ENCODE measurements around the gene DHX36.

DHX36 gene

DNA sequence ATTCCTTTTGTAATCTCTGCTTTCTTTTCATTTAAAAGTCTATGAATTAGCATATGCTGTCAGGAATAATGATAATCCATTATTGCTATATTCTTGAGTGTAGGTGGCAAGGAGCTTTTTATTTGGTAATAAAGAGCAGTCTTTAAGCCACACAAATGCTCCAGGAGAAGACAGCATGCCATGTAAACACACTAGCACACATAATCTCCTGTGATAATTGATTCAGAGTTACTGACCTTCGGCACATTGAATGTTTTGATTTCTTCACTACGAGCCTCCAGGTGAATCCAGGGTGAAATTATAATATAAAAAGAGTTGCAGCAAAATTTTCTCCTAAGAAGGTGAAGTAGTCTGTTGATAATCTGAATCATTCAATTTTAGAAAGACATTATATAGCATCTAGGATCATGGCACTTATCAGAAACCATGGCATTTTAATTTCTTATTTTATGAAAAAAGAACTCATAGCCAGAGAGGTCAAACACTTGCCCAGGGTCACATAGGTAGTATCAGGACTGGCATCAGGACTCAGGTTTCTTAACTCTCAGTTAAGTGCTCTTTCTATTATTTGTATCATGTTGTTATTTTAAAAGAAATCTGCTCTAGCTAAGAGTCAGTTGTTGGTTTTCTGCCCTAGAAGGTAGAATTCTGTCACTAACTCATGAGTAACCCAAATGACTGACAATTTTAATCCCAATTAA lies 21.3 kb upstream of the DHX36 start:
- no CpG with 5 or more reads among the region's 2 CpGs for WGBS (ENCODE audit: insufficient coverage)
- POLR2A ChIA-PET: no interaction called here
- no peaks in the 10 kb centered on the region for H3K27me3 ChIP-seq (replicated peaks in 2 of 5; ENCODE audit: control insufficient read depth in 4 of 5, insufficient read depth in 5 of 5, low read length in 4 of 5)
- peaks cover 0 to 1% (median 0%) of the 10 kb centered on the region in 5 experiments for H3K9me3 ChIP-seq (ENCODE audit: control extremely low read depth in 1 of 5, control insufficient read depth in 4 of 5, insufficient read depth in 2 of 5, low read depth in 1 of 5, low read length in 4 of 5)
- no peaks in the 10 kb centered on the region for H3K4me1 ChIP-seq (ENCODE audit: control extremely low read depth in 1 of 4, control insufficient read depth in 4 of 4, insufficient read depth in 4 of 4, low read length in 3 of 4)
- CTCF ChIA-PET: no interaction called here
- no peak overlapping the region for H3K4me3 ChIP-seq (ENCODE audit: control insufficient read depth in 1 of 7, extremely low read depth in 1 of 7, insufficient read depth in 4 of 7, low read depth in 2 of 7, low read length in 6 of 7)
- DNase-seq: no peak
- no peak overlapping the region for H3K27ac ChIP-seq (ENCODE audit: insufficient read depth in 1 of 2, low read depth in 1 of 2, low read length in 2 of 2, poor library complexity in 1 of 2, severe bottlenecking in 2 of 2)
- no peaks in the 10 kb centered on the region for H3K36me3 ChIP-seq (ENCODE audit: control insufficient read depth in 4 of 4, insufficient read depth in 4 of 4, low read length in 3 of 4)

DNA sequence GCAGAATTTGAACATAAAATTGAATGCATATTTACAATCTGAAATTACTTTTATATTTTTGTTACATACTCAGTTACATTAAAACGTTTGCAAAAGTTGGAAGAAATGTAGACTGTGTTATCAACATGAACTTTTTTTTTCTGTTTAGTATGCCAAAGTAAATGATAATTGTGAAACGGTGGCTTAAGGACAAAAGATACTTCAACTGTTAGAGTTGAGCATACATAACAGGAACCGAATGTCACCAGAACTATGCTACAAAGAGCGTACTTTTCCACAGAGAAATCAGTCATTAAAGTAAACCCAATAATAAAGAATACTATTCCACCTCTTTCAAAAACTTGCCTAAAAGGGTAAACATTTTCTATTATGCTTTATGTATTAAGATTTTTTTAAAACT lies 14.3 kb upstream of the DHX36 start:
- ChIA-PET POLR2A (no interaction called here), CTCF (no interaction called here)
- no peak overlapping the region for H3K27ac ChIP-seq (ENCODE audit: insufficient read depth in 1 of 2, low read depth in 1 of 2, low read length in 2 of 2, poor library complexity in 1 of 2, severe bottlenecking in 2 of 2)
- H3K4me1 ChIP-seq (ENCODE audit: control extremely low read depth in 1 of 4, control insufficient read depth in 4 of 4, insufficient read depth in 4 of 4, low read length in 3 of 4): no peaks in the 10 kb centered on the region
- no peak overlapping the region for H3K4me3 ChIP-seq (ENCODE audit: control insufficient read depth in 1 of 7, extremely low read depth in 1 of 7, insufficient read depth in 4 of 7, low read depth in 2 of 7, low read length in 6 of 7)
- no CpG with 5 or more reads among the region's 4 CpGs for WGBS (ENCODE audit: insufficient coverage)
- no peaks in the 10 kb centered on the region for H3K27me3 ChIP-seq (replicated peaks in 2 of 5; ENCODE audit: control insufficient read depth in 4 of 5, insufficient read depth in 5 of 5, low read length in 4 of 5)
- no peaks in the 10 kb centered on the region for H3K9me3 ChIP-seq (ENCODE audit: control extremely low read depth in 1 of 5, control insufficient read depth in 4 of 5, insufficient read depth in 2 of 5, low read depth in 1 of 5, low read length in 4 of 5)
- no peaks in the 10 kb centered on the region for H3K36me3 ChIP-seq (ENCODE audit: control insufficient read depth in 4 of 4, insufficient read depth in 4 of 4, low read length in 3 of 4)
- DNase-seq: no peak

DNA sequence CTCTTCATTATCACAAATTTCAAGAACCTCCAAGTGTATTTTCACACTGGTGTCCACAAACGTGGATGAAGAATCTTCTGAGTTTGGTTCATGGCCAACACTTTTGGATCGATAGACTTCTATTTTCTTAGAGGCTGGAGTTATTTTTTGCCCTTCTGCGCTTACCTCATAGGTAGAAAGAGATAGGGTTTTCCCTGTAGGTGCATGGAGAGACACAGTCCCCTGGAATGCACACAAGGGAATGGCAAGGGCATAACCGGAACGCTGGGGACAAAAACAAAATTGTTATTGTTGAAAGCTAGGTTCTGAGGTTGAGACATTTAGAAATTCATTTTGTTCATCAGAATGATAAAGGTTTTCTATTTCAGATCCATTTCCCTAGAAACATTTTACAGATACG lies 13.7 kb upstream of the DHX36 start:
- no peak for DNase-seq
- Histone ChIP-seq H3K27me3 (replicated peaks in 2 of 5; ENCODE audit: control insufficient read depth in 4 of 5, insufficient read depth in 5 of 5, low read length in 4 of 5) (no peaks in the 10 kb centered on the region), H3K27ac (ENCODE audit: insufficient read depth in 1 of 2, low read depth in 1 of 2, low read length in 2 of 2, poor library complexity in 1 of 2, severe bottlenecking in 2 of 2) (no peak overlapping the region), H3K4me3 (ENCODE audit: control insufficient read depth in 1 of 7, extremely low read depth in 1 of 7, insufficient read depth in 4 of 7, low read depth in 2 of 7, low read length in 6 of 7) (no peak overlapping the region), H3K4me1 (ENCODE audit: control extremely low read depth in 1 of 4, control insufficient read depth in 4 of 4, insufficient read depth in 4 of 4, low read length in 3 of 4) (no peaks in the 10 kb centered on the region), H3K9me3 (ENCODE audit: control extremely low read depth in 1 of 5, control insufficient read depth in 4 of 5, insufficient read depth in 2 of 5, low read depth in 1 of 5, low read length in 4 of 5) (no peaks in the 10 kb centered on the region), H3K36me3 (ENCODE audit: control insufficient read depth in 4 of 4, insufficient read depth in 4 of 4, low read length in 3 of 4) (no peaks in the 10 kb centered on the region)
- 100% methylated on average over 3 of the region's 6 CpGs for WGBS (ENCODE audit: insufficient coverage)
- CTCF ChIA-PET: no interaction called here
- POLR2A ChIA-PET: no interaction called here

- no peak overlapping the region for H3K4me3 ChIP-seq (ENCODE audit: control insufficient read depth in 1 of 7, extremely low read depth in 1 of 7, insufficient read depth in 4 of 7, low read depth in 2 of 7, low read length in 6 of 7)
- H3K27me3 ChIP-seq (replicated peaks in 2 of 5; ENCODE audit: control insufficient read depth in 4 of 5, insufficient read depth in 5 of 5, low read length in 4 of 5): no peaks in the 10 kb centered on the region
- ChIA-PET CTCF (interaction anchor here (1.1 to 1.5 kb wide), 2 partner anchors 10 to 986 kb away, joined by 3 to 6 read pairs; no protein-coding TSS in a partner anchor), POLR2A (no interaction called here)
- no peaks in the 10 kb centered on the region for H3K4me1 ChIP-seq (ENCODE audit: control extremely low read depth in 1 of 4, control insufficient read depth in 4 of 4, insufficient read depth in 4 of 4, low read length in 3 of 4)
- no peaks in the 10 kb centered on the region for H3K9me3 ChIP-seq (ENCODE audit: control extremely low read depth in 1 of 5, control insufficient read depth in 4 of 5, insufficient read depth in 2 of 5, low read depth in 1 of 5, low read length in 4 of 5)
- H3K36me3 ChIP-seq (ENCODE audit: control insufficient read depth in 4 of 4, insufficient read depth in 4 of 4, low read length in 3 of 4): no peaks in the 10 kb centered on the region
- no peak overlapping the region for H3K27ac ChIP-seq (ENCODE audit: insufficient read depth in 1 of 2, low read depth in 1 of 2, low read length in 2 of 2, poor library complexity in 1 of 2, severe bottlenecking in 2 of 2)
- no CpG with 5 or more reads among the region's 3 CpGs for WGBS (ENCODE audit: insufficient coverage)
- DNase-seq: peak; percentile 38 to 58 (median 45)
These were observed 10.7 kb upstream of the DHX36 start for GRCh38 chr3:154334973-154335420.

- H3K27ac ChIP-seq (ENCODE audit: insufficient read depth in 1 of 2, low read depth in 1 of 2, low read length in 2 of 2, poor library complexity in 1 of 2, severe bottlenecking in 2 of 2): no peak overlapping the region
- H3K9me3 ChIP-seq (ENCODE audit: control extremely low read depth in 1 of 5, control insufficient read depth in 4 of 5, insufficient read depth in 2 of 5, low read depth in 1 of 5, low read length in 4 of 5): no peaks in the 10 kb centered on the region
- ChIA-PET CTCF (no interaction called here), POLR2A (no interaction called here)
- no peaks in the 10 kb centered on the region for H3K27me3 ChIP-seq (replicated peaks in 2 of 5; ENCODE audit: control insufficient read depth in 4 of 5, insufficient read depth in 5 of 5, low read length in 4 of 5)
- H3K36me3 ChIP-seq (ENCODE audit: control insufficient read depth in 4 of 4, insufficient read depth in 4 of 4, low read length in 3 of 4): no peaks in the 10 kb centered on the region
- DNase-seq: no peak
- no peak overlapping the region for H3K4me3 ChIP-seq (ENCODE audit: control insufficient read depth in 1 of 7, extremely low read depth in 1 of 7, insufficient read depth in 4 of 7, low read depth in 2 of 7, low read length in 6 of 7)
- H3K4me1 ChIP-seq (ENCODE audit: control extremely low read depth in 1 of 4, control insufficient read depth in 4 of 4, insufficient read depth in 4 of 4, low read length in 3 of 4): peaks cover 0 to 10% (median 2%) of the 10 kb centered on the region in 4 experiments
These were observed 3.6 kb upstream of the DHX36 start for GRCh38 chr3:154327871-154328270.

DNA sequence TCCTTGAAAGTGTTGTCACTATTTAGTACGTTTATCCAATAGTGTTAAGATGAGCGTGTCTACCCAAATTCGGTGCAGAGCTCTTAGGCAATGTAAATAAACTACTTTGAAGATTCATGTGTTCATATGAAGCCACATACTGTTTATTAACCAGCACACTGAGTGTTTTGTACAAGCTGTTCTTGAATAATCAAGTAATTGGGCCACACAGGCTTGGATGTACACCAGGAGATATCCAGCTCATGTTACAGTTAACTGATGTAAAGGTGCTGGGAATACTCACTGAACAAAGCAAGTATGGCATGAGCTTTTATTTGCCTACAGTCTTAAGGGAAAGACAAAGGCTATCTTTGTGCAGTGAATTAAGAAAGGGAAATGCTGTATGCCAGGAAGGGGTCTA lies 632 bp upstream of the DHX36 start:
- 60% methylated on average over 1 of the region's 3 CpGs for WGBS (ENCODE audit: insufficient coverage)
- ChIA-PET CTCF (interaction anchor here (0.9 to 1.4 kb wide), 2 partner anchors 10 to 12 kb away, joined by 3 to 6 read pairs; no protein-coding TSS in a partner anchor), POLR2A (no interaction called here)

DNA sequence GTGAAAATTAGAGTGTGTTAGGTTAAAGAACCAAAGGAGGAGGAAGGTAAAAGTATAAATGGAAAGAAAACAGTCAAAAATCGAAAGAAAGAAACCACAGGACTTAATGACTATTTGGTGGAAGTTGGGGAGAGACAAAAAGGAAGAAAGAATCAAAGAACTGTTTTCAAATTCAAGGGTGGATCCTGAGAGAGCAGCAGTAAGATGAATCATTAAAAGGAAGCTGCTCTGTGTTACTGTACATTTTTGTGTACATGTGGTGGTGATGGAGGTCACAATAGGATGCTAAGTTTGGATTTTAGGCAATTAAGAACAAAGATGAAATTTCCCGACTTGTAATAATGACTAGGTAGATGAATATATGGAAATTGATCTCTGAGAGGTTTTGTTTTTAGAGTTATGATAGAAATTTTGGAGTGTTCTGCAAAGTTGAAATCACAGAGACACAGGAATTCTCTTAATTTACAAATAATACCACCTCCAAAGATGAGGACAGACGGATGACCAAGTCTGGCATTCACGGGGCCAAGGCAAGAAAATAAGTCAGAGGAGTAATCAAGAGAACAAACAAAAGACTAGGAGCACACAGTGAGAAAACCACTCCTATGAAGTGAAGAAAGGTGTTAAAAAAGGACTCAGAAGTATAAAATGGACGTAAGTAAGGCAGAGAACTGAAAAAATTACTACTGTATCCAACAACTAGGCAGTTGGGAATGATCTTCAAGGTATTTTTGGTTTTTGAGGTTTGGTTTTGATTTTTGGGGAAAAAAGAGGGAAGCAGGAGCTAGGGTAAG lies 7.1 kb downstream of the DHX36 start:
- CTCF ChIA-PET: no interaction called here
- WGBS (ENCODE audit: insufficient coverage): 75% methylated on average over 5 of the region's 5 CpGs
- no peak overlapping the region for H3K27ac ChIP-seq (ENCODE audit: insufficient read depth in 1 of 2, low read depth in 1 of 2, low read length in 2 of 2, poor library complexity in 1 of 2, severe bottlenecking in 2 of 2)

More for the DNA sequence above, 632 bp upstream of the DHX36 start:
- H3K27me3 ChIP-seq (replicated peaks in 2 of 5; ENCODE audit: control insufficient read depth in 4 of 5, insufficient read depth in 5 of 5, low read length in 4 of 5): no peaks in the 10 kb centered on the region
- H3K27ac ChIP-seq (ENCODE audit: insufficient read depth in 1 of 2, low read depth in 1 of 2, low read length in 2 of 2, poor library complexity in 1 of 2, severe bottlenecking in 2 of 2): peak overlapping the region; percentile 90 to 96
- peaks cover 0 to 16% (median 1%) of the 10 kb centered on the region in 4 experiments for H3K36me3 ChIP-seq (ENCODE audit: control insufficient read depth in 4 of 4, insufficient read depth in 4 of 4, low read length in 3 of 4)
- no peak for DNase-seq
- peaks cover 5 to 21% (median 10%) of the 10 kb centered on the region in 4 experiments for H3K4me1 ChIP-seq (ENCODE audit: control extremely low read depth in 1 of 4, control insufficient read depth in 4 of 4, insufficient read depth in 4 of 4, low read length in 3 of 4)
- H3K4me3 ChIP-seq (ENCODE audit: control insufficient read depth in 1 of 7, extremely low read depth in 1 of 7, insufficient read depth in 4 of 7, low read depth in 2 of 7, low read length in 6 of 7): peak overlapping the region in 6 of 7 experiments; percentile 81 to 97 (median 86)
- H3K9me3 ChIP-seq (ENCODE audit: control extremely low read depth in 1 of 5, control insufficient read depth in 4 of 5, insufficient read depth in 2 of 5, low read depth in 1 of 5, low read length in 4 of 5): no peaks in the 10 kb centered on the region

More for the DNA sequence above, 7.1 kb downstream of the DHX36 start:
- POLR2A ChIA-PET: no interaction called here
- DNase-seq: no peak
- Histone ChIP-seq H3K4me1 (ENCODE audit: control extremely low read depth in 1 of 4, control insufficient read depth in 4 of 4, insufficient read depth in 4 of 4, low read length in 3 of 4) (peaks cover 0 to 14% (median 3%) of the 10 kb centered on the region in 4 experiments), H3K4me3 (ENCODE audit: control insufficient read depth in 1 of 7, extremely low read depth in 1 of 7, insufficient read depth in 4 of 7, low read depth in 2 of 7, low read length in 6 of 7) (no peak overlapping the region), H3K27me3 (replicated peaks in 2 of 5; ENCODE audit: control insufficient read depth in 4 of 5, insufficient read depth in 5 of 5, low read length in 4 of 5) (no peaks in the 10 kb centered on the region), H3K9me3 (ENCODE audit: control extremely low read depth in 1 of 5, control insufficient read depth in 4 of 5, insufficient read depth in 2 of 5, low read depth in 1 of 5, low read length in 4 of 5) (no peaks in the 10 kb centered on the region), H3K36me3 (ENCODE audit: control insufficient read depth in 4 of 4, insufficient read depth in 4 of 4, low read length in 3 of 4) (peaks cover 4 to 50% (median 18%) of the 10 kb centered on the region in 4 experiments)

All from common myeloid progenitor, CD34-positive (primary cell).